Spleen (tissue), 7 donors: Measurements from ENCODE around the gene ONECUT2.

Experiments
- POLR2A ChIP-seq, 3 donors: fragments of 450-650 bp; IDR thresholded peaks; one replicate each; pipeline ENCODE4 v1.5.1; 2017; ENCODE audit warnings: antibody characterized with exemption in 3 of 3, mild to moderate bottlenecking in 1 of 3
- TF ChIP-seq, protein P1 (sequence below), 11 experiments: fragments of 200-600 bp in 7 of 11; fragments of 450-650 bp in 4 of 11; sonication (generic) in 4 of 11; IDR thresholded peaks in 8 of 11; conservative IDR thresholded peaks in 3 of 11; 1 replicate in 7 of 11; 2 replicates in 4 of 11; pipeline versions ENCODE4 v1.4.0 to v1.8.0; 2016 to 2021; ENCODE audit warnings: antibody characterized with exemption in 11 of 11, inconsistent platforms in 4 of 11, mild to moderate bottlenecking in 1 of 11
- donor health status: DM: no; HTN: no; CAD: no; lungs with moderate emphysema.
- donor health status: DM: no; HTN: no; CAD: no.
- donor health status: DM: no; HTN: no; CAD: no.

DNA sequence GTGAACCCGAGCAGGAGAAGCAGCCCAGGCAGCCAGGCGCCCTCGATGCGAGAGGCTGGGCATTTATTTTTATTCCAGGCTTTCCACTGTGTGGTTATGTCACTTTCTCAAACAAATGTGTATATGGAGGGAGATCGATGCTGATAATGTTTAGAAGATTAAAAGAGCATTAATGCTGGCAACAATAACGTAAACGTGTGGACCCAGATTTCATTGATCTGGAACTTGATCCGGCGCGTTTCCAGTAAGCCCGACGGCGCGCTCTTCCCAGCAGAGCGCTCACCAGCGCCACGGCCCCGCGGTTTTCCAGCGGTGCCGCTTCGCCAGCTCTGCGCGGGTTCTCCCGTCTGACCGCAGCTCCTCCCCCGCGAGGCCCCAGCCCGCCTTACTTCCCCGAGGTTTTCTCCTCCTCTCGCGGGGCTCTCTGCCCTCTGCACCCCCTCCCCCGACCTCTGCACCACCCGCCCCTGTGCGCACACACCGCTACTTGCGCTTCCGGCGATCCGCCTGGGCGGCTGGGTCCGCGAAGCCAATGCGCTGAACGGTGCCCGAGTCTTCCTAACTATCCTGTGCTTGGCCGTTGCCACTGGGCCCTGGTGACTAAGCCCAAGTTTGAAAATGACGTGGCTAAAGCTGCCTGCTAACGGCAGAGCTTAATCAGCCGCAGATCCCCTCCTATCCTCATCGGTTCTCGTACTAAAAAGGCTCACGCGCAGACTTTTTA lies 6.1 kb downstream of the ONECUT2 start:
- TF ChIP-seq, protein P1, sequence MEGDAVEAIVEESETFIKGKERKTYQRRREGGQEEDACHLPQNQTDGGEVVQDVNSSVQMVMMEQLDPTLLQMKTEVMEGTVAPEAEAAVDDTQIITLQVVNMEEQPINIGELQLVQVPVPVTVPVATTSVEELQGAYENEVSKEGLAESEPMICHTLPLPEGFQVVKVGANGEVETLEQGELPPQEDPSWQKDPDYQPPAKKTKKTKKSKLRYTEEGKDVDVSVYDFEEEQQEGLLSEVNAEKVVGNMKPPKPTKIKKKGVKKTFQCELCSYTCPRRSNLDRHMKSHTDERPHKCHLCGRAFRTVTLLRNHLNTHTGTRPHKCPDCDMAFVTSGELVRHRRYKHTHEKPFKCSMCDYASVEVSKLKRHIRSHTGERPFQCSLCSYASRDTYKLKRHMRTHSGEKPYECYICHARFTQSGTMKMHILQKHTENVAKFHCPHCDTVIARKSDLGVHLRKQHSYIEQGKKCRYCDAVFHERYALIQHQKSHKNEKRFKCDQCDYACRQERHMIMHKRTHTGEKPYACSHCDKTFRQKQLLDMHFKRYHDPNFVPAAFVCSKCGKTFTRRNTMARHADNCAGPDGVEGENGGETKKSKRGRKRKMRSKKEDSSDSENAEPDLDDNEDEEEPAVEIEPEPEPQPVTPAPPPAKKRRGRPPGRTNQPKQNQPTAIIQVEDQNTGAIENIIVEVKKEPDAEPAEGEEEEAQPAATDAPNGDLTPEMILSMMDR (IDR thresholded peaks at IDR 0.05 in 8 of 11, conservative IDR thresholded peaks at IDR 0.05 in 3 of 11) = no peak
- TF ChIP-seq POLR2A (IDR thresholded peaks at IDR 0.05) = no peak
